GM18867 (cell line): ENCODE measurements around the gene HPS5.
"Not testable (repeated sequence)": the region's sequence is repeated elsewhere in the genome, so short reads cannot be mapped to it uniquely, and the experiment has no call there.

Experiments used
- ATAC-seq: cut with Tn5 transposase; IDR thresholded peaks from one replicate; pipeline ENCODE4 v1.9.1; 2021; ENCODE audit warnings: mild to moderate bottlenecking, moderate library complexity; ENCODE audit not compliant: unreplicated experiment

The HPS5 gene

GRCh38 chr11:18321969-18322711 is at the start of gene HPS5, which contains the start of gene GTF2H1:
TSS of gene HPS5 (minus strand) at chr11:18322140. CDS start at chr11:18317858, 4,282 bp downstream.
TSS of gene GTF2H1 (plus strand) at chr11:18322567. CDS start at chr11:18333075, 10,508 bp downstream.
- peak; percentile 84 for ATAC-seq

- ATAC-seq: no peak
Observed at GRCh38 chr11:18371279-18371678, 49.3 kb upstream of the HPS5 start.

DNA sequence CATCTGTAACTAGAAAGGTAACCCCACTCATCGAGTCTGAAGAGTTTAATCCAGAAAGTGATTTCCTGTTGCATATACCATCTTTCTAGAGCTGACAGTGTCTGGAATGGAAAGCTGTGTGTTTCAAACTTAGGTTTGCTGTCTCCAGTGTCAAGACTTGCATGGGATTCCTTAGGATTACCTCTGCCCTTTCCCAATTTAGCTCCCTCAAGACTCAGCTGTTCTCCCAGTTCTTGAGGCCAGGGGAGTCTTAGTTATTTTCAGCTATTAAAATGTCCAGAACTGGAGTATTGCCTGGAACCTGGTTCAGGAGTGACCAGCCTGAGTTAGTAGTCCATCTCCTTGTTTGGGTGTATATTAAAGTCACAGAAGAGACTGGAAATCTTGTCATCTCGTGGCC is 47.5 kb upstream of the HPS5 start:
- no peak for ATAC-seq

- no peak for ATAC-seq
Observed at GRCh38 chr11:18368221-18368620, 46.3 kb upstream of the HPS5 start.

- ATAC-seq: no peak
Observed at GRCh38 chr11:18367431-18367830, 45.5 kb upstream of the HPS5 start.

GRCh38 chr11:18366286-18366685 is 44.3 kb upstream of the HPS5 start:
- no peak for ATAC-seq

DNA sequence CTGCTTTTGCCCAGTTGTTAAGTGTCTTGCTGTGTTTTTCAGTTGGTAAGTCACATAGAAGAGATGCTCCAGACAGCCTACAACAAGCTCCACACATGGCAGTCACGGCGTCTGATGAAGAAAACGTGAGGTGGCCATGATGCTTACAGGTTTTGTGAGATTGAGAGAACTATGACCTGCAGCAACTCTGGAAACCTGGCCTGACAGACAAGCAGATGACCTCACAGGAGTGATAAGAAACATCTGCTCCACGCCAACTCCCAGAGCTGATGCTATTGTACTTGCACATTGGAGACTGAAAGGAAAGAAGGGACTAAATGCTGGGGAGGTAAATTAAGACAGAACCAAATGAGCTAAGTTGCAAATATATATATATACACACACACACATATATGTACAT is 43.8 kb upstream of the HPS5 start:
- no peak for ATAC-seq

DNA sequence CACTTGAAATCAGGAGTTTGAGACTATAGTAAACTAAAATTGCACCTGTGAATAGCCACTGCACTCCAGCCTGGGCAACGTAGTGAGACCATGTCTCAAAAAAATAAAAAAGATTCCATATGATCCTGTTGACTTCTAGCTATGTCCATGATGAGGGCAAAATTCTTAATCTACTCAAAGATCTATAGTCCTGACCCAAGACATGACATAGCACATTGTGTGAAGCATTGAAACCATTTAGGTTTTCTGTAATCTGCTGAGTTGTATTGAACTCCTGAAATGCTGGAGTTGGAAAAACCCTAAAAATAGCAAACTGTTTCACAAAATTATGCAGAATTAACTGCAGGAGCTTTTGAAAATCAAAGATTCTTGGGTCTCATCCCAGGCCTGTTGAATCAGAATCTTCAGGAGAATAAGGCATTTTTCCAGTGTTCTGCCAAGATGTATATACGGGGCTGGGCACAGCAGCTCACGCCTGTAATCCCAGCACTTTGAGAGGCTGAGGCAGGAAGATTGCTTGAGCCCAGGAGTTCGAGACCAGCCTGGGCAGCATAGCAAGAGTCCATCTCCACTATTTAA is 42.6 kb upstream of the HPS5 start:
- no peak for ATAC-seq

DNA sequence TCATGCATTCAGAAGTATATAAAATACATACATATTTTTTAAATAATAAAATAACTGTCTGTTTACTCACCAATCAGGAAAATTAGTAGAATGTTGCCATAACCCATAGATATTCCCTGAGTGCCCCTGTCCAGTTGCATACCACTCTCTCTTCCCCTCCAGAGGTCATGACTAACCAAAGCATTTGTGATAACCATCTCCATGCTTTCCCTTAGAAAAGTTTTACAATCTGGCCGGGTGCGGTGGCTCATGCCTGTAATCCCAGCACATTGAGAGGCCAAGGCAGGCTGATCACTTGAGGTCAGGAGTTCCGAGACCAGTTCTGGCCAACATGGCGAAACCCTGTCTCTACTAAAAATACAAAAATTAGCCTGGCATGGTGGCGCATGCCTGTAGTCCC is 39.2 kb upstream of the HPS5 start:
- ATAC-seq: no peak

DNA sequence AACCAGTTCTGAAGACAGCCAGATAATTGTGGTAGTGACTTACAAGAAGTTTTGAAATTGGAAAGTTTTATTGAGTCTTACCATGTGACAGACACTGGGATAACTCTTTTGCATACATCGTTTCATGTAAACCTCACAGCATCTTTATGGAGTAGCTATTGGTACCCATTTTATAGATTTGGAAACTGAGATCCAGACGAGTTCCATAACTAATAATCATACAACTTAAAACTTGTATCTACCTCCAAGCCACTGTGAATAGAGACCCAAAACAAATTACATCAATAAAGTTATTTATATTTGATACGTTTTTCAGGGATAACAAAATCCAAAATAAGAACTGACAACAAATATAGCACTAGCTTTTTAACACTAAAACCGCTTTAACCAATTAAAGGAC is 36.7 kb upstream of the HPS5 start:
- no peak for ATAC-seq

- no peak for ATAC-seq
Observed at GRCh38 chr11:18352581-18352980, 30.6 kb upstream of the HPS5 start.

- ATAC-seq: no peak
Observed at GRCh38 chr11:18347471-18348125, 25.7 kb upstream of the HPS5 start.

DNA sequence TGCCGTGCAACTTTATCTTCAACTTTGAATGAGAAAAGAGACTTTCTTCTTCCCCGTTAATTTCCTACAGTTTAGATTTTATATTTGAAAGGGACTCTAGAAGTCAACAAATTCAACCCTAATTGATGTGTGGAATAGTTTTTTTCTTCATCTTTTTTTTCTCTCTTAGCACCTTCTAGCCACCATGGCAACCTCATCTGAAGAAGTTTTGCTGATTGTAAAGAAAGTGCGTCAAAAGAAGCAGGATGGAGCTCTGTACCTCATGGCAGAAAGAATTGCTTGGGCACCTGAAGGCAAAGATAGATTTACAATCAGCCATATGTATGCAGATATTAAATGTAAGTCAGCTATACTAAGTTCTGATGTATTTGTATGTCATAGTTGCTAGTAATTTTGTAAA is 11.0 kb upstream of the HPS5 start:
- ATAC-seq: no peak

DNA sequence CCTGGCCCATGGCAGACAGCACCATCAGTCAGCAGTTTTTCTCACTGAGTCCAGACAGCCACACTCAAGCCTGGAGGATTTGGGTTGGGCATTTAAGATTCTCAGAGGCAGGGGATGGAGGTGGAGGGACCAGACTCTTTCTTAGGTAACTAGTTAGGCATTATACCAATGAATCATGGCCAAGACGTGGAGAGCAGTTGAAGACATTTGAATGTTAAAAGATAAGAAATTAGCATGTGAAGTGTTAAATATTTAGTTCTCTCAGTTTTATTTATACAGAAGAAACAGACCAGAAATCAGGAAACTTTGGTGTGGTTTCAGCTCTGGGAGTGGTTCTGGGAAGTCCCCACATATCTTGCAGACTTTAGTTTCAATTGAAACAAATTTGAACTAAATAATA is 10.4 kb upstream of the HPS5 start:
- ATAC-seq: no peak

DNA sequence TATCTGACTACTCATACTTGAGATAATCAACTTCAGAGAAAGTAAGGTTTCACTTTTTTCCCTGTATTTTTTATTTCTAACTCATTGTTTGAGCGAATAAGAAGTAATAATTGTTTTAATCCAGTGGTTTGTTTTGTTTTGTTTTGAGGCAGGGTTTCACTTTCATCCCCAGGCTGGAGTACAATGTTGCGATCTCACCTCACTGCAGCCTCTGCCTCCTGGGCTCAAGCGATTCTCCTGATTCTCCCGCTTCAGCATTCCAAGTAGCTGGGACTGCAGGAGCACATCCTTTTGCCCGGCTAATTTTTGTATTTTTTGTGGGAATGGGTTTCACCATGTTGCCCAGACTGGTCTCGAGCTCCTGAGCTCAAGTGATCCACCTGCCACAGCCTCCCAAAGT is 9.0 kb upstream of the HPS5 start:
- no peak for ATAC-seq

DNA sequence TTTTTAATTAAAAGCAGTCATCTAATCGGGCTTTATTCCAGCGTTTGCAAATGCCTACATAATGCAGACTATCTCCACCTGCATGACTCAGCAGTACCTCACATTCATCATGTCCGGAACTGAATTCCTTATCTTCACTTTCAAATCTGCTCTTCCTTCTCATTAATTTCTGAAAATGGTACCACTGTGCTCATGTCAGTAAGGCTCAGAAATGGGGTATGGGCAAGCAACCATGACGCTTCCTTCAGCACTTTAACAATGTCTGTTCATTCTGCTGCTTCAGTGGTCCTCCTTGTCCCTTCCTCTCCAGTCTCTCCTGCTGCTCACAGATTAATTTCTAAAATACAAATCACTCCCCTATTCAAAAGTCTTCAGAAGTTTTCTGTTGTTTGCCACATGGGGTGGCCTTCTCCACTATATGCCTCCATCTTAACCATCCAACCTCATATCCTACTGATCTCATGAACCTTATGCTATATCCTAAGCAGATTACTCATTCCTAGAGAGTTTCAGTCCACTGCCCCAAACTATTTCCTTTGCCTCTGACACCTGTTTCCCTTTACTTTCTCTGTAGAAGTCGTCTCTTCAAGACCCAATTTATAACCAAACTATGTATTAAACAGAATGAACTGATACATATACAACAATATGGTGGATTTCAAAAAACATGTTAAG is 7.4 kb upstream of the HPS5 start:
- peak; percentile 44 for ATAC-seq

DNA sequence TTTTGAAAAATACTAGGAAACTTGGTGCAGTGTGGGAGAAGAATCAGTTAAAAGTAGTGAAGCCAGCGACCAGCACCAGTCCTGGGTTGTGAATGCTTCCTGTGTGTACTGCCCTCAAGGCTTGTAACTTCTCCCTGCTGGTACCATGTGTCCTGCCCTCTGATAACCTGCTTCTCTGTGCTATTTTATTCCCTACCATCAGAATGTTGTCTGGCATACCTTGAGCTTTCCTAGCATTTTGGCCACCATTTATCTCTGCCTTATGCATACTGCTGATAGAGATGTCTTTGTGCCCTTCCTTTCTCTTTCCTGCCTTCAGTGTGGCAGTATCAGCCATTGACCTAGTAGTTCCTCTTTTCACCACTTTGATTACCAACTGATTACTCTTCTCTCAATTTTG is 2.4 kb upstream of the HPS5 start:
- no peak for ATAC-seq

DNA sequence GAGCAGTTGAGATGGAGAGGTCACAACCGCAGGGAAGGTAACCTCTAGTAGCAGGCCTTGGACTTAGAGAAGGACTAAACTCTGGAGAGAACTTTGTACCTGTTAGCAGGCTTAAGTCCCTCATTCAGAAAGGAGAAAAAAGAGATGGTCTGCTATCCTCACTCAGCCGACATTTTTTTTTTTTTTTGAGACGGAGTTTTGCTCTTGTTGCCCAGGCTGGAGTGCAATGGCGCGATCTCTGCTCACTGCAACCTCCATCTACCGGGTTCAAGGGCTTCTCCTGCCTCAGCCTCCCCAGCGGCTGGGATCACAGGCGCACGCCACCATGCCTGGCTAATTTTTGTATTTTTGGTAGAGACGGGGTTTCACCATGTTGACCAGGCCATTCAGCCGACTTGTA is 1.9 kb upstream of the HPS5 start:
- ATAC-seq: not testable (repeated sequence)

DNA sequence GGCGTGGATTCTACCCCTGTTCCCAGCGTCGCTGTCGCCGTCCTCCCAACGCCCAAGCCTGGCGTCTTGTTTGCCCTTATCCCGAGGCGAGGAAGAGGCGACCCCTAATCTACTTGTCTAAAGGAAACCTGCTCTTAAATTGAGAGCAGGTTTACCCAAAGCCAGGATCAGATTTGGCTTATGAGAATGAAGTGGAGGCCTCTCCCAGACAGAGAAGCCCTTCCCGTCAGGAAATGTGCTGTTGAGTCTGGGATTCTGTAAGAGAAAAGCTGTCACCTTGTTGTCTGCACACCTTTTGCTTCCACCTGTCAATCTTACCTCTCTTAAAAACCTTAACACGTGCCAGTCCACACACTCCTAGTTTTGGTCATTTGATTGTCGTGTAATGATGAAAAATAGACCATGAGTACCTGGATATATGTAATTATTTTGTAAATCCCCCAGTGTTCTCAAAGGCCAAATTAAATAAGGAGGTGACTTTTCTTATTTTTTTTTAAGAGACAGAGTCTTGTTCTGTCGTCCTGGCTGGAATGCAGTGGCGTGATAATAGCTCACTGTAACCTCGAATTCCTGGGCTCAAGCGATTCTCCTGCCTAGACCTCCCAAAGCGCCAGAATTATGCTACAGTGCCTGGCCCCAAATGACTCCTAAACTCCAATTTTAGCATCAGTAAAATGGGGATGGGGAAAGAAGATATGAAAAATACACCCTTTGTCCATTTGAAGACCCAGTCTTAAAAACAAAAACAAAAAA is 1.1 kb upstream of the HPS5 start:
- no peak for ATAC-seq

DNA sequence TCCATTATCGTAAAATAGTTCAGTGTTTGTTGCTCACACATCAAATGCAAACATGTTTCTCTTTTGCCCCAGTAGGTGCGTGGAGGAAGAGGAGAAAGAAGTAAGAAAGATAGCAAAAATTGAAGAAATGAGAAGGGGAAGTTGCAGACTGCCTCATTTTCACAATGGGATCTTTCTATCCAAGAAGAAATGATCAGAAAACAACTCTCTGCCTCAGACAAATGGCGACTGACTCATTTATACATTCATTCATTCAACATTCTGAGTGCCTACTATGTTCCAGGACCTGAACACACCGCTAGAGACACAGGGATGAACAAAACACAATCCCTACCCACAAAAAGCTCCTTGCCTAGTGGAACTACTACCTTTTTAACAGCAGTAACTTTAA is 367 bp downstream of the HPS5 start:
- ATAC-seq: peak; percentile 9

DNA sequence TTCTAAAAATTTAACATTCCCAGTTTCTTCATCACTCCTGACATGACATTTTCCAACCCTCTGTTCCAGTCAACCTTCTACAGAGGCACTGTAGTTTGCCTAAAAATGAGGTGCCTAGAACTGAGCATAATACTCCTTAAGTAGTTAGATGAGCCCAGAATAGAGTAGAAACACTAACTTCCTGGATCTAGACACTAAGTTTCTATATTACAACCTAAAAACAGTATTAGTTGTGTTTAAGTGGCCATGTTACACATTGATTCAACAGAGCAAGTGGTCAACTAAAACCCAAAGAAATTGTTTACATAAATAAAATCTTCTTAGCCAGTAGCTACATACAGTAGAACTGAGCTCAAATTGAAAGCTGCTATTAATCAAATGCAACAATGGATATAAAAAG is 1.3 kb downstream of the HPS5 start:
- no peak for ATAC-seq
